HepG2 (cell line): Measurements from ENCODE around the gene DNAJC30. TPM values are rescaled to one million over a fixed set of nuclear protein-coding genes. Genes with fewer than 3 reads are reported as not detected.

ENCODE experiments used
- ATF4 ChIP-seq, 2 experiments: fragments of 450-650 bp in 1 of 2; sonication (generic) in 1 of 2; formaldehyde crosslinking; IDR thresholded peaks; 2 replicates each; pipeline versions ENCODE4 v1.5.0 to v1.8.0; 2020 to 2022; ENCODE audit warnings: mild to moderate bottlenecking in 1 of 2, missing genetic modification reagents in 1 of 2
- CBFB ChIP-seq: sonication (generic); formaldehyde crosslinking; IDR thresholded peaks from 2 replicates; pipeline ENCODE4 v1.4.0; 2020; ENCODE audit warnings: missing genetic modification reagents
- HINFP ChIP-seq: sonication (generic); formaldehyde crosslinking; IDR thresholded peaks from 2 replicates; pipeline ENCODE4 v1.4.0; 2020; ENCODE audit warnings: low read depth, mild to moderate bottlenecking, missing genetic modification reagents
- HIVEP1 ChIP-seq: sonication (generic); formaldehyde crosslinking; IDR thresholded peaks from 2 replicates; pipeline ENCODE4 v1.4.0; 2020; ENCODE audit warnings: mild to moderate bottlenecking, missing genetic modification reagents
- IRX3 ChIP-seq: sonication (generic); formaldehyde crosslinking; IDR thresholded peaks from 2 replicates; pipeline ENCODE4 v1.8.1; 2023; ENCODE audit warnings: mild to moderate bottlenecking, low read depth, missing genetic modification reagents, borderline replicate concordance
- KDM1A ChIP-seq: IDR thresholded peaks from 2 replicates; pipeline ENCODE4 v1.6.1; 2016; ENCODE audit warnings: missing compliant biosample characterization
- MED8 ChIP-seq: sonication (generic); formaldehyde crosslinking; IDR thresholded peaks from 2 replicates; pipeline ENCODE4 v1.8.1; 2023; ENCODE audit warnings: mild to moderate bottlenecking, missing genetic modification reagents; ENCODE audit not compliant: insufficient replicate concordance
- MIXL1 ChIP-seq: IDR thresholded peaks from 2 replicates; pipeline ENCODE4 v1.6.1; 2016
- MXD4 ChIP-seq: IDR thresholded peaks from 2 replicates; pipeline ENCODE4 v1.6.1; 2016; ENCODE audit warnings: mild to moderate bottlenecking, missing biosample characterization, missing genetic modification reagents
- NR2F2 ChIP-seq: IDR thresholded peaks from 2 replicates; pipeline ENCODE4 v1.6.1; 2012; ENCODE audit warnings: low read depth, inconsistent platforms, borderline replicate concordance
- PHB2 ChIP-seq: fragments of 450-650 bp; IDR thresholded peaks from 2 replicates; pipeline ENCODE4 v1.6.1; 2018; ENCODE audit not compliant: partially characterized antibody
- POLR2G ChIP-seq: fragments of 200-400 bp; formaldehyde crosslinking; IDR thresholded peaks from 2 replicates; pipeline ENCODE4 v1.6.1; 2018; ENCODE audit warnings: mild to moderate bottlenecking, low read depth, low read length, moderate library complexity
- REL ChIP-seq: sonication (generic); formaldehyde crosslinking; conservative IDR thresholded peaks from 2 replicates; pipeline ENCODE4 v1.8.0; 2022; ENCODE audit warnings: mild to moderate bottlenecking, missing genetic modification reagents, moderate library complexity
- SALL2 ChIP-seq: sonication (generic); formaldehyde crosslinking; IDR thresholded peaks from 2 replicates; pipeline ENCODE4 v1.8.1; 2023; ENCODE audit warnings: mild to moderate bottlenecking, missing genetic modification reagents, inconsistent platforms
- ZBTB26 ChIP-seq: IDR thresholded peaks from 2 replicates; pipeline ENCODE4 v1.6.1; 2016; ENCODE audit warnings: missing compliant biosample characterization, missing genetic modification reagents, borderline replicate concordance
- ZNF280D ChIP-seq: sonication (generic); formaldehyde crosslinking; IDR thresholded peaks from 2 replicates; pipeline ENCODE4 v1.5.1; 2020; ENCODE audit warnings: mild to moderate bottlenecking, missing genetic modification reagents
- ZNF3 ChIP-seq: IDR thresholded peaks from 2 replicates; pipeline ENCODE4 v1.7.0; 2017; ENCODE audit warnings: inconsistent platforms
- ZNF510 ChIP-seq: sonication (generic); formaldehyde crosslinking; IDR thresholded peaks from 2 replicates; pipeline ENCODE4 v1.4.0; 2020; ENCODE audit warnings: low read depth, mild to moderate bottlenecking, missing genetic modification reagents
- ZNF572 ChIP-seq: sonication (generic); formaldehyde crosslinking; IDR thresholded peaks from 2 replicates; pipeline ENCODE4 v1.5.1; 2020; ENCODE audit warnings: mild to moderate bottlenecking, missing genetic modification reagents
- ZNF792 ChIP-seq: IDR thresholded peaks from 2 replicates; pipeline ENCODE4 v1.6.1; 2016
- ZNF83 ChIP-seq: sonication (generic); formaldehyde crosslinking; IDR thresholded peaks from 2 replicates; pipeline ENCODE4 v1.4.0; 2020; ENCODE audit warnings: missing genetic modification reagents, mild to moderate bottlenecking, borderline replicate concordance
- polyA plus RNA-seq, 8 experiments: library from polyadenylated mRNA; depleted of rRNA in 3 of 8; stranded (reverse) in 7 of 8; unstranded in 1 of 8; fragments of >200 nt; fragmentation: Illumina TruSeq in 4 of 8; extraction: Trizol in 4 of 8; gene quantifications; 2 replicates each; pipeline versions ENCODE4 v1.2.1 to v1.2.3, GENCODE V29; 2011 to 2016; ENCODE audit warnings: low read depth in 4 of 8, missing spikeins in 1 of 8, mixed read lengths in 1 of 8; ENCODE audit not compliant: insufficient read depth in 1 of 8
- total RNA-seq, 5 experiments: library from RNA; depleted of rRNA; stranded (reverse); fragments of >200 nt; fragmentation: Illumina TruSeq; extraction: Trizol; gene quantifications; 2 replicates each; pipeline ENCODE4 v1.2.3, GENCODE V29; 2016; ENCODE audit warnings: low read depth in 1 of 5

The DNAJC30 gene
- total and polyA plus RNA-seq, 2 of the 13 experiments (the other 11 are each of a cell fraction or from before 2014, with no cell fraction given): 3.3 to 3.8 TPM

GRCh38 chr7:73683056-73683787 lies at the start of gene DNAJC30, which contains the start of gene BUD23 (continued):
- no peak; the same call in 1 of the 2 replicates for TF ChIP-seq ZBTB26 (CRISPR knock-in tag)
- peak; percentile 44; the same call in 1 of the 2 replicates for TF ChIP-seq SALL2
- no peak for TF ChIP-seq PHB2
- no peak for TF ChIP-seq KDM1A
- no peak; the same call in 1 of the 2 replicates for TF ChIP-seq MXD4 (CRISPR knock-in tag)
- TF ChIP-seq ATF4 (CRISPR knock-in tag; IDR thresholded peaks at IDR 0.05): peak in 1 of 2 experiments; percentile 45; a peak in 1 of 4 replicates
- TF ChIP-seq ZNF83 (CRISPR knock-in tag): 0 out of 2 replicates have a peak, but pooled peaks have one; percentile 30
- no peak for TF ChIP-seq ZNF792 (CRISPR knock-in tag)
- peak; percentile 31; the same call in 1 of the 2 replicates for TF ChIP-seq CBFB (CRISPR knock-in tag)
- peak; percentile 91 for TF ChIP-seq POLR2G
- 0 out of 2 replicates have a peak, but pooled peaks have one; percentile 79 for TF ChIP-seq REL
- TF ChIP-seq HINFP (CRISPR knock-in tag): no peak
- TF ChIP-seq IRX3 (CRISPR knock-in tag): peak; percentile 75; the same call in 1 of the 2 replicates
- no peak for TF ChIP-seq MIXL1
- TF ChIP-seq ZNF3 (CRISPR knock-in tag): no peak
- TF ChIP-seq NR2F2: no peak
- TF ChIP-seq MED8 (CRISPR knock-in tag): peak; percentile 58
- no peak for TF ChIP-seq ZNF510 (CRISPR knock-in tag)
- TF ChIP-seq ZNF572 (CRISPR knock-in tag): 0 out of 2 replicates have a peak, but pooled peaks have one; percentile 2
- TF ChIP-seq HIVEP1 (CRISPR knock-in tag): no peak; the same call in 1 of the 2 replicates
- TF ChIP-seq ZNF280D (CRISPR knock-in tag): no peak
